ENCODE measurements around the gene MYZAP. TPM values are rescaled to one million over a fixed set of nuclear protein-coding genes. Genes with fewer than 3 reads are reported as not detected.

The MYZAP gene
- total RNA-seq, 1 experiment from 2014 or later, result not detected

DNA sequence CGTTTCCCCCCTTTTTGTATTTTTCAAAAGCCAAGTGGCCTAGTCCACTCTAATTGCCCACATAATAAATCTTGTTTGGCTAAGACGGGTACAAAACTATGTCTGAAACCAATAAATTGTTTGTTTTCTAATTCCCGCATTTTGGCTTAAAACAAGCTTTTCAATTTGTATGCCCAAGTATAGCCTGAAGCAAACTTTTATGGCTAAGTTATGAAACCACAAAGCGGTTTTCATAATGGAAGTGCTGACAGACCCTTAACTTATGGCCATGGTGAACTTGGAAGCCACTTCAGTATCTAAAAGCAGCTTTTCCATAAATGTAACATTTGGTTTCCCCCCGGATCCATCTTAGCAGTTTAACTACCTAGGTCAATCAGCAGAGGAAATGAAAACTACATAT is 84.9 kb downstream of the MYZAP start:
- no peak for DNase-seq (ENCODE audit: low spot score)
- intact Hi-C loops (cut with micrococcal nuclease; ENCODE audit: unreplicated experiment), result no loop called here
- no peaks in the 10 kb centered on the region for H3K9me3 ChIP-seq (ENCODE audit: low read depth, low read length, poor library complexity, severe bottlenecking)
- H3K36me3 ChIP-seq (ENCODE audit: insufficient read depth, low read length, poor library complexity, severe bottlenecking), result no peaks in the 10 kb centered on the region
- no peak overlapping the region for H3K4me3 ChIP-seq (ENCODE audit: low read depth, low read length, poor library complexity, severe bottlenecking)
- ChIA-PET POLR2A (ENCODE audit: low non-redundant PET) (no interaction called here), CTCF (no interaction called here)
- TF ChIP-seq, protein P1, sequence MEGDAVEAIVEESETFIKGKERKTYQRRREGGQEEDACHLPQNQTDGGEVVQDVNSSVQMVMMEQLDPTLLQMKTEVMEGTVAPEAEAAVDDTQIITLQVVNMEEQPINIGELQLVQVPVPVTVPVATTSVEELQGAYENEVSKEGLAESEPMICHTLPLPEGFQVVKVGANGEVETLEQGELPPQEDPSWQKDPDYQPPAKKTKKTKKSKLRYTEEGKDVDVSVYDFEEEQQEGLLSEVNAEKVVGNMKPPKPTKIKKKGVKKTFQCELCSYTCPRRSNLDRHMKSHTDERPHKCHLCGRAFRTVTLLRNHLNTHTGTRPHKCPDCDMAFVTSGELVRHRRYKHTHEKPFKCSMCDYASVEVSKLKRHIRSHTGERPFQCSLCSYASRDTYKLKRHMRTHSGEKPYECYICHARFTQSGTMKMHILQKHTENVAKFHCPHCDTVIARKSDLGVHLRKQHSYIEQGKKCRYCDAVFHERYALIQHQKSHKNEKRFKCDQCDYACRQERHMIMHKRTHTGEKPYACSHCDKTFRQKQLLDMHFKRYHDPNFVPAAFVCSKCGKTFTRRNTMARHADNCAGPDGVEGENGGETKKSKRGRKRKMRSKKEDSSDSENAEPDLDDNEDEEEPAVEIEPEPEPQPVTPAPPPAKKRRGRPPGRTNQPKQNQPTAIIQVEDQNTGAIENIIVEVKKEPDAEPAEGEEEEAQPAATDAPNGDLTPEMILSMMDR (conservative IDR thresholded peaks at IDR 0.05; ENCODE audit: low read depth, low read length), result no peak
- no peak for TF ChIP-seq EZH2 (IDR thresholded peaks at IDR 0.05; ENCODE audit: borderline replicate concordance, low read depth, low read length, poor library complexity, severe bottlenecking)
- H3K27me3 ChIP-seq (replicated peaks; ENCODE audit: insufficient read depth, low read depth, low read length, poor library complexity), result no peaks in the 10 kb centered on the region
- H3K27ac ChIP-seq (ENCODE audit: low read depth, low read length, poor library complexity, severe bottlenecking), result no peak overlapping the region
- BruUV-seq (replicated peaks), result no TSS peak
- no peaks in the 10 kb centered on the region for H3K4me1 ChIP-seq (ENCODE audit: insufficient read depth, low read length, poor library complexity, severe bottlenecking)

DNA sequence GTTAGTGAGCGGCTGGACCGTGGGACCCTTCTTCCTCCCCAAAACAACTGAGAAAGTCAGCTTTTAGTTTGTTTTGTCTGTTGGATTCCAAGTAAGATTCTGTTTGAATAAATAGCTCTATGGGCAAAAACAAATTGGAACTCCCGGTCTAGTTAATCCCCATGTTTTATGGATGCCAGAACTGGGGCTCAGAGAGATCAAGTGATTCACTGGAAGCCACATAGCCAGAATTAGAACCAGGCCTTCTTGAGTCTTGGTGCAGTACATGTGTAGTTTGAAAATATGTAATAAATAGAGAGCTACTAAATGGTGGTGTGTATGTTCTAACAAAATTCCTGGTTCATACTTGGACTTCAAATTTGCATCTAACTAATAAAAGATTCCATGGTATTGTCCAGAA is 85.5 kb downstream of the MYZAP start:
- Histone ChIP-seq H3K4me1 (ENCODE audit: insufficient read depth, low read length, poor library complexity, severe bottlenecking) (no peaks in the 10 kb centered on the region), H3K4me3 (ENCODE audit: low read depth, low read length, poor library complexity, severe bottlenecking) (no peak overlapping the region), H3K9me3 (ENCODE audit: low read depth, low read length, poor library complexity, severe bottlenecking) (no peaks in the 10 kb centered on the region), H3K27ac (ENCODE audit: low read depth, low read length, poor library complexity, severe bottlenecking) (no peak overlapping the region), H3K36me3 (ENCODE audit: insufficient read depth, low read length, poor library complexity, severe bottlenecking) (no peaks in the 10 kb centered on the region), H3K27me3 (replicated peaks; ENCODE audit: insufficient read depth, low read depth, low read length, poor library complexity) (no peaks in the 10 kb centered on the region)
- BruUV-seq (replicated peaks), result no TSS peak
- DNase-seq (ENCODE audit: low spot score), result no peak
- POLR2A ChIA-PET (ENCODE audit: low non-redundant PET), result interaction anchor here (0.6 kb wide), 1 partner anchor 34 kb away, joined by 7 read pairs; no protein-coding TSS in a partner anchor
- CTCF ChIA-PET, result no interaction called here
- intact Hi-C loops (cut with micrococcal nuclease; ENCODE audit: unreplicated experiment), result no loop called here
- TF ChIP-seq, protein P1 (conservative IDR thresholded peaks at IDR 0.05; ENCODE audit: low read depth, low read length), result no peak
- TF ChIP-seq EZH2 (IDR thresholded peaks at IDR 0.05; ENCODE audit: borderline replicate concordance, low read depth, low read length, poor library complexity, severe bottlenecking), result no peak

DNA sequence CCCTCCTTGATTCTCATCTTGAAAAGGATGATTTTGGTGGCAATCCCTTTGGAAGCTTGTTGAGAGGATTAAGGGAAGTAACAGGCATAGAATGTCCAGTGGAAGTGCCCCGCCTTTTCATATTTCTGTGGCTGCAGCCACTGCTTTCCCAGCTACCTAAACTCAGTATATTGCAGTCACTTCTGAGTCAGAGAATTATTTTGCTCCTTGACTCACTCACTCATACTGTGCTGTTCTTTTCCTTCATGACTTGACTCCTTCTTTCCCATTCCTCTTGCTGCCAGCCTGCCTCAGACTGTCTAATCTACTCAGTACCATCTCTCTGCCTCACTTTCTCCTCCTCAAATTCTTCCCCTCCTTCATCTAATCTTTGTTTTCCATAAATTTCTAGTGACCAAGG is 88.3 kb downstream of the MYZAP start:
- Histone ChIP-seq H3K4me1 (ENCODE audit: insufficient read depth, low read length, poor library complexity, severe bottlenecking) (no peaks in the 10 kb centered on the region), H3K4me3 (ENCODE audit: low read depth, low read length, poor library complexity, severe bottlenecking) (no peak overlapping the region), H3K27me3 (replicated peaks; ENCODE audit: insufficient read depth, low read depth, low read length, poor library complexity) (no peaks in the 10 kb centered on the region), H3K9me3 (ENCODE audit: low read depth, low read length, poor library complexity, severe bottlenecking) (no peaks in the 10 kb centered on the region), H3K27ac (ENCODE audit: low read depth, low read length, poor library complexity, severe bottlenecking) (no peak overlapping the region), H3K36me3 (ENCODE audit: insufficient read depth, low read length, poor library complexity, severe bottlenecking) (no peaks in the 10 kb centered on the region)
- no TSS peak for BruUV-seq (replicated peaks)
- no peak for DNase-seq (ENCODE audit: low spot score)
- ChIA-PET CTCF (no interaction called here), POLR2A (ENCODE audit: low non-redundant PET) (no interaction called here)
- no peak for TF ChIP-seq EZH2 (IDR thresholded peaks at IDR 0.05; ENCODE audit: borderline replicate concordance, low read depth, low read length, poor library complexity, severe bottlenecking)
- TF ChIP-seq, protein P1 (conservative IDR thresholded peaks at IDR 0.05; ENCODE audit: low read depth, low read length), result no peak
- intact Hi-C loops (cut with micrococcal nuclease; ENCODE audit: unreplicated experiment), result no loop called here
